SK-N-SH (cell line): Measurements from ENCODE around the gene FCAMR.

Source experiments
- CTCF ChIP-seq: fragments of 200-600 bp; sonication (generic); IDR thresholded peaks from 2 replicates; pipeline ENCODE4 v1.6.1; 2017; ENCODE audit warnings: antibody characterized with exemption, mild to moderate bottlenecking, moderate library complexity
- EP300 ChIP-seq, 2 experiments: IDR thresholded peaks; 2 replicates each; pipeline versions ENCODE4 v1.4.0 to v1.6.1; 2012; ENCODE audit warnings: borderline replicate concordance in 1 of 2, low read depth in 1 of 2, low read length in 1 of 2
- EZH2phosphoT487 ChIP-seq: fragments of 200-600 bp; sonication (generic); IDR thresholded peaks from 2 replicates; pipeline ENCODE4 v1.6.1; 2017; ENCODE audit warnings: low read depth, mixed run types, mild to moderate bottlenecking, antibody characterized with exemption, moderate library complexity, borderline replicate concordance
- MAX ChIP-seq: IDR thresholded peaks from 2 replicates; pipeline ENCODE4 v1.4.0; 2012; ENCODE audit warnings: low read depth
- NRF1 ChIP-seq: IDR thresholded peaks from 2 replicates; pipeline ENCODE4 v1.6.1; 2012; ENCODE audit warnings: low read depth, mild to moderate bottlenecking, low read length
- POLR2AphosphoS5 ChIP-seq: IDR thresholded peaks from 2 replicates; pipeline ENCODE4 v1.6.1; 2012; ENCODE audit warnings: low read depth, low read length
- RCOR1 ChIP-seq: fragments of 150-350 bp; IDR thresholded peaks from 2 replicates; pipeline ENCODE4 v1.6.1; 2017; ENCODE audit warnings: antibody characterized with exemption, low read length
- SIN3A ChIP-seq: IDR thresholded peaks from 2 replicates; pipeline ENCODE4 v1.6.1; 2012; ENCODE audit warnings: low read depth, mild to moderate bottlenecking, low read length, moderate library complexity, borderline replicate concordance
- TAF1 ChIP-seq: IDR thresholded peaks from 2 replicates; pipeline ENCODE4 v1.6.1; 2012; ENCODE audit warnings: low read depth, mild to moderate bottlenecking, low read length, moderate library complexity, borderline replicate concordance
- TCF12 ChIP-seq: IDR thresholded peaks from 2 replicates; pipeline ENCODE4 v1.4.0; 2012
- YY1 ChIP-seq: IDR thresholded peaks from 2 replicates; pipeline ENCODE4 v1.4.0; 2012; ENCODE audit warnings: low read depth, mild to moderate bottlenecking
- ZBTB33 ChIP-seq: IDR thresholded peaks from 2 replicates; pipeline ENCODE4 v1.4.0; 2012; ENCODE audit warnings: low read depth, borderline replicate concordance

GRCh38 chr1:207006914-207007313 lies 36.7 kb upstream of the FCAMR start:
- TF ChIP-seq CTCF = no peak
- no peak for TF ChIP-seq YY1
- no peak for TF ChIP-seq POLR2AphosphoS5
- TF ChIP-seq EP300 (IDR thresholded peaks at IDR 0.05; ENCODE audit: borderline replicate concordance in 1 of 2, low read depth in 1 of 2, low read length in 1 of 2) = no peak
- TF ChIP-seq EZH2phosphoT487 = no peak
- no peak for TF ChIP-seq TAF1
- TF ChIP-seq SIN3A = no peak
- no peak for TF ChIP-seq TCF12
- no peak for TF ChIP-seq NRF1
- TF ChIP-seq RCOR1 = no peak
- TF ChIP-seq ZBTB33 = no peak
- TF ChIP-seq MAX = no peak
